ENCODE data around the gene CCDC85C. TPM values are rescaled to one million over a fixed set of nuclear protein-coding genes. Genes with fewer than 3 reads are reported as not detected.

CCDC85C gene
- total and polyA plus RNA-seq, 10 of the 15 experiments (the other 5 are each of a cell fraction or from before 2014, with no cell fraction given), result 0.03 to 3.6 (median 1.1) TPM

GRCh38 chr14:99595034-99595433 lies 9.0 kb downstream of the CCDC85C start (continued):
- TF ChIP-seq RUNX3 (IDR thresholded peaks at IDR 0.05; ENCODE audit: low read length) (peak; percentile 78), ZNF274 (IDR thresholded peaks at IDR 0.05; ENCODE audit: insufficient read depth, insufficient read length) (no peak), CBFB (IDR thresholded peaks at IDR 0.05; ENCODE audit: low read depth) (no peak), RELB (IDR thresholded peaks at IDR 0.05; ENCODE audit: low read depth) (no peak), SUZ12 (IDR thresholded peaks at IDR 0.05; ENCODE audit: unreplicated experiment) (no peak), IKZF2 (IDR thresholded peaks at IDR 0.05) (no peak; a peak in 1 of 4 replicates), SMAD5 (IDR thresholded peaks at IDR 0.05; ENCODE audit: low read depth) (no peak), PBX3 (IDR thresholded peaks at IDR 0.05; ENCODE audit: insufficient replicate concordance, low read depth, low read length) (peak; percentile 7), CTCF (IDR thresholded peaks at IDR 0.05 in 2 of 3, conservative IDR thresholded peaks at IDR 0.05 in 1 of 3; ENCODE audit: control insufficient read depth in 2 of 3, extremely low read depth in 1 of 3, insufficient read depth in 1 of 3, low read depth in 3 of 3, low read length in 3 of 3) (no peak), SREBF2 (IDR thresholded peaks at IDR 0.05; ENCODE audit: low read length) (no peak), HCFC1 (IDR thresholded peaks at IDR 0.05; ENCODE audit: low read length) (no peak), NR2C1 (IDR thresholded peaks at IDR 0.05) (no peak), RCOR1 (conservative IDR thresholded peaks at IDR 0.05; ENCODE audit: low read depth, low read length) (no peak), PKNOX1 (IDR thresholded peaks at IDR 0.05) (no peak), CBX3 (IDR thresholded peaks at IDR 0.05; ENCODE audit: borderline replicate concordance, low read depth) (no peak), ZNF687 (IDR thresholded peaks at IDR 0.05) (peak; percentile 15; the same call in 1 of the 2 replicates), ATF7 (IDR thresholded peaks at IDR 0.05; ENCODE audit: low read depth) (peak; percentile 45; the same call in 1 of the 2 replicates), E2F4 (IDR thresholded peaks at IDR 0.05; ENCODE audit: low read depth, low read length) (no peak), NFYA (IDR thresholded peaks at IDR 0.05; ENCODE audit: borderline replicate concordance, low read depth, low read length) (no peak)

Measured in GM12878 (cell line).